Endothelial cell of umbilical vein (primary cell): ENCODE data around the gene TSPAN15. TPM values are rescaled to one million over a fixed set of nuclear protein-coding genes. Genes with fewer than 3 reads are reported as not detected.

Experiments
- BruUV-seq: library from RNA; stranded (reverse); fragments of 400-500 nt; replicated peaks from 2 replicates; lab custom pipeline; 2021; lab: Mats Ljungman, UMichigan
- CTCF ChIA-PET: fragments of 300-600, 350-600 bp; sonication (Branson Sonifier 250); formaldehyde crosslinking; loops from one replicate; lab custom pipeline; 2021; ENCODE audit warnings: antibody characterized with exemption, inconsistent platforms; lab: Charles Lee
- POLR2A ChIA-PET: fragments of 300-600, 350-600 bp; sonication (Branson Sonifier 250); formaldehyde crosslinking; loops from one replicate; lab custom pipeline; 2021; ENCODE audit warnings: antibody characterized with exemption, inconsistent platforms; lab: Charles Lee
- DNase-seq: peaks from one replicate; pipeline ENCODE4 v3.0.0-alpha.2; 2011; ENCODE audit warnings: low read depth, low spot score
- FAIRE-seq: peaks from 2 replicates; lab custom pipeline; 2011; peaks lifted over from hg19 to GRCh38; lab: Jason Lieb, UNC
- H2AFZ ChIP-seq: 2 replicates; pipeline ENCODE4 v1.6.0; 2012; ENCODE audit warnings: low read depth, low read length, control low read depth, inconsistent platforms
- H3K27ac ChIP-seq: 2 replicates; pipeline ENCODE4 v1.5.1; 2011; ENCODE audit warnings: low read depth, mild to moderate bottlenecking, control low read depth, low read length, moderate library complexity; ENCODE audit not compliant: insufficient read depth
- H3K27me3 ChIP-seq, 2 experiments: 2 replicates each; pipeline versions ENCODE4 v1.6.0 to v1.6.1; 2011; ENCODE audit warnings: low read length in 2 of 2, mixed read lengths in 1 of 2; ENCODE audit not compliant: control insufficient read depth in 2 of 2, insufficient read depth in 2 of 2
- H3K36me3 ChIP-seq, 2 experiments: 2 replicates in 1 of 2; 3 replicates in 1 of 2; pipeline ENCODE4 v1.5.1; 2011; ENCODE audit warnings: low read length in 2 of 2, mild to moderate bottlenecking in 1 of 2, moderate library complexity in 1 of 2; ENCODE audit not compliant: control insufficient read depth in 2 of 2, insufficient read depth in 2 of 2; ENCODE audit errors: extremely low read depth in 1 of 2
- H3K4me1 ChIP-seq: 3 replicates; pipeline ENCODE4 v1.5.1; 2011; ENCODE audit warnings: mild to moderate bottlenecking, low read length; ENCODE audit not compliant: control insufficient read depth, insufficient read depth; ENCODE audit errors: extremely low read depth
- H3K4me2 ChIP-seq: 2 replicates; pipeline ENCODE4 v1.6.1; 2011; ENCODE audit warnings: low read length, control low read depth, mixed read lengths; ENCODE audit not compliant: insufficient read depth
- H3K4me3 ChIP-seq, 3 experiments: fragments of 200-600 bp in 1 of 3; sonication (generic), shearing (Covaris generic) in 1 of 3; replicated peaks in 1 of 3; 2 replicates each; pipeline ENCODE4 v1.5.1; 2011 to 2016; ENCODE audit warnings: control low read depth in 3 of 3, low read length in 3 of 3, mild to moderate bottlenecking in 2 of 3, inconsistent platforms in 1 of 3, low read depth in 1 of 3, moderate library complexity in 1 of 3; ENCODE audit not compliant: insufficient read depth in 1 of 3
- H3K79me2 ChIP-seq: 2 replicates; pipeline ENCODE4 v1.6.0; 2012; ENCODE audit warnings: low read length, inconsistent platforms; ENCODE audit not compliant: control insufficient read depth, insufficient read depth
- H3K9ac ChIP-seq: replicated peaks from 2 replicates; pipeline ENCODE3; 2011; ENCODE audit warnings: low read length, control low read depth; ENCODE audit not compliant: insufficient read depth; ENCODE audit errors: extremely low read depth
- H3K9me1 ChIP-seq: replicated peaks from 3 replicates; pipeline ENCODE4 v1.6.0; 2011; ENCODE audit warnings: mild to moderate bottlenecking, low read length; ENCODE audit not compliant: control insufficient read depth, insufficient read depth; ENCODE audit errors: extremely low read depth
- H3K9me3 ChIP-seq: replicated peaks from 2 replicates; pipeline ENCODE4 v1.5.1; 2012; ENCODE audit warnings: low read length, inconsistent platforms; ENCODE audit not compliant: control insufficient read depth, insufficient read depth
- H4K20me1 ChIP-seq: replicated peaks from 2 replicates; pipeline ENCODE3; 2011; ENCODE audit warnings: mild to moderate bottlenecking, low read length; ENCODE audit not compliant: control insufficient read depth, insufficient read depth; ENCODE audit errors: extremely low read depth
- CTCF ChIP-seq, 2 donors: IDR thresholded peaks; 1 replicate in 1 of 2; 2 replicates in 1 of 2; pipeline ENCODE4 v1.5.1; 2011; ENCODE audit warnings: low read length in 2 of 2, mild to moderate bottlenecking in 2 of 2, moderate library complexity in 2 of 2, control low read depth in 1 of 2, inconsistent platforms in 1 of 2, low read depth in 1 of 2; ENCODE audit not compliant: insufficient read depth in 1 of 2; ENCODE audit errors: extremely low read depth in 1 of 2
- EZH2 ChIP-seq: IDR thresholded peaks from 2 replicates; pipeline ENCODE4 v1.6.1; 2012; ENCODE audit warnings: borderline replicate concordance, low read depth, mild to moderate bottlenecking, moderate library complexity, low read length, inconsistent platforms; ENCODE audit not compliant: severe bottlenecking
- FOS ChIP-seq: IDR thresholded peaks from 2 replicates; pipeline ENCODE4 v1.6.1; 2011; ENCODE audit warnings: mild to moderate bottlenecking, low read length, moderate library complexity, borderline replicate concordance; ENCODE audit not compliant: insufficient read depth
- GATA2 ChIP-seq: IDR thresholded peaks from 2 replicates; pipeline ENCODE4 v1.7.0; 2011; ENCODE audit warnings: low read depth, mild to moderate bottlenecking, moderate library complexity, mixed read lengths, low read length; ENCODE audit not compliant: insufficient read length, insufficient read depth
- JUN ChIP-seq: IDR thresholded peaks from 2 replicates; pipeline ENCODE4 v1.6.1; 2011; ENCODE audit warnings: borderline replicate concordance, low read depth; ENCODE audit not compliant: insufficient read length, insufficient read depth
- MAX ChIP-seq: IDR thresholded peaks from 2 replicates; pipeline ENCODE4 v1.6.1; 2011; ENCODE audit not compliant: insufficient read depth, insufficient read length
- MYC ChIP-seq: IDR thresholded peaks from one replicate; pipeline ENCODE4 v1.6.1; 2011; ENCODE audit warnings: mild to moderate bottlenecking, low read depth, low read length
- POLR2A ChIP-seq: IDR thresholded peaks from 2 replicates; pipeline ENCODE4 v1.6.1; 2012; ENCODE audit warnings: low read depth, mild to moderate bottlenecking, control low read depth, low read length
- POLR2AphosphoS5 ChIP-seq: IDR thresholded peaks from 2 replicates; pipeline ENCODE4 v1.6.1; 2012; ENCODE audit warnings: low read depth, mild to moderate bottlenecking, control low read depth, low read length, moderate library complexity; ENCODE audit not compliant: insufficient read depth
- dilution Hi-C: fragments of 300-500 bp; cut with MboI; formaldehyde crosslinking; loops from one replicate; pipeline ENCODE4 v1.15.0; 2019; ENCODE audit warnings: low sequenced_read_pairs; ENCODE audit not compliant: extremely low pct_ligation_motif_present
- intact Hi-C: fragments of 100-400 bp; cut with micrococcal nuclease; formaldehyde crosslinking; loops from one replicate; pipeline ENCODE4 v1.10.0; 2022
- polyA plus RNA-seq, 4 experiments: library from polyadenylated mRNA; depleted of rRNA in 3 of 4; stranded (reverse) in 3 of 4; unstranded in 1 of 4; fragments of >200 nt; gene quantifications; 2 replicates each; pipeline versions ENCODE4 v1.2.1 to v1.2.3, GENCODE V29; 2011 to 2012; ENCODE audit warnings: missing spikeins in 1 of 4
- total RNA-seq: library from RNA; stranded (reverse); gene quantifications from 2 replicates; pipeline ENCODE4 v1.2.3, GENCODE V29; 2021

The TSPAN15 gene
- total and polyA plus RNA-seq, 2 donors (not counting 3 experiments of a cell fraction or from before 2014, with no cell fraction given) = 78.4 to 189 TPM

- TF ChIP-seq CTCF (IDR thresholded peaks at IDR 0.05; ENCODE audit: extremely low read depth in 1 of 2, insufficient read depth in 1 of 2, low read depth in 1 of 2, low read length in 2 of 2) (no peak), EZH2 (no peak)
- H3K9ac ChIP-seq = no peak overlapping the region
- no peaks in the 10 kb centered on the region for H3K9me3 ChIP-seq
- no TSS peak for BruUV-seq
- H3K79me2 ChIP-seq = no peaks in the 10 kb centered on the region
- no peak overlapping the region for H2AFZ ChIP-seq
- CTCF ChIA-PET = interaction anchor here (0.9 to 3.2 kb wide), 6 partner anchors 12 to 84 kb away, joined by 3 to 11 read pairs (median 3); no protein-coding TSS in a partner anchor
- intact Hi-C loops = no loop called here
- H3K4me3 ChIP-seq = no peak overlapping the region
- no peaks in the 10 kb centered on the region for H3K9me1 ChIP-seq
- POLR2A ChIA-PET = no interaction called here
- no peaks in the 10 kb centered on the region for H3K4me1 ChIP-seq
- H3K27ac ChIP-seq = no peak overlapping the region
- H3K4me2 ChIP-seq = no peak overlapping the region
- DNase-seq (no peak), FAIRE-seq (no peak)
- H4K20me1 ChIP-seq = no peaks in the 10 kb centered on the region
- peaks cover 0 to 4% of the 10 kb centered on the region in 2 experiments for H3K36me3 ChIP-seq
- dilution Hi-C loops = no loop called here
- no peaks in the 10 kb centered on the region for H3K27me3 ChIP-seq
Observed at GRCh38 chr10:69492091-69492745, 41.0 kb downstream of the TSPAN15 start.

- no peak overlapping the region for H3K4me2 ChIP-seq
- no TSS peak for BruUV-seq
- no peak overlapping the region for H2AFZ ChIP-seq
- H3K9ac ChIP-seq = no peak overlapping the region
- peaks cover 0 to 4% of the 10 kb centered on the region in 2 experiments for H3K36me3 ChIP-seq
- H3K9me3 ChIP-seq = no peaks in the 10 kb centered on the region
- H3K27me3 ChIP-seq = no peaks in the 10 kb centered on the region
- peaks cover 3% of the 10 kb centered on the region for H3K4me1 ChIP-seq
- H3K4me3 ChIP-seq = no peak overlapping the region
- H4K20me1 ChIP-seq = no peaks in the 10 kb centered on the region
- POLR2A ChIA-PET = interaction anchor here (0.7 kb wide), 1 partner anchor 8 kb away, joined by 6 read pairs; no protein-coding TSS in a partner anchor
- DNase-seq (no peak), FAIRE-seq (no peak)
- H3K27ac ChIP-seq = no peak overlapping the region
- TF ChIP-seq CTCF (IDR thresholded peaks at IDR 0.05; ENCODE audit: extremely low read depth in 1 of 2, insufficient read depth in 1 of 2, low read depth in 1 of 2, low read length in 2 of 2) (no peak), EZH2 (no peak), JUN (no peak), FOS (no peak), POLR2AphosphoS5 (no peak), MAX (no peak), GATA2 (no peak), POLR2A (no peak), MYC (no peak)
- CTCF ChIA-PET = interaction anchor here (0.9 to 3.2 kb wide), 4 partner anchors 13 to 85 kb away, joined by 3 to 11 read pairs (median 4); no protein-coding TSS in a partner anchor
- H3K79me2 ChIP-seq = no peaks in the 10 kb centered on the region
- dilution Hi-C loops (no loop called here), intact Hi-C loops (no loop called here)
- no peaks in the 10 kb centered on the region for H3K9me1 ChIP-seq
Observed at GRCh38 chr10:69492746-69493462, 41.6 kb downstream of the TSPAN15 start.
